Measurements from ENCODE around the gene TRMT61B.

- TF ChIP-seq CTCF (conservative IDR thresholded peaks at IDR 0.05 in 1 of 2, IDR thresholded peaks at IDR 0.05 in 1 of 2; ENCODE audit: extremely low read depth in 1 of 2, insufficient read depth in 1 of 2, low read depth in 1 of 2, low read length in 2 of 2) (no peak), EZH2 (IDR thresholded peaks at IDR 0.05; ENCODE audit: borderline replicate concordance, low read length) (no peak)
Measured at GRCh38 chr2:28809927-28810326, 60.2 kb downstream of the TRMT61B start.
